Ascending aorta (tissue), 2 donors: ENCODE results near the gene TMEM233. TPM values are rescaled to one million over a fixed set of nuclear protein-coding genes. Genes with fewer than 3 reads are reported as not detected.

Source experiments
- DNase-seq, 2 donors: peaks; one replicate each; pipeline ENCODE4 v3.0.0-alpha.2; 2019; ENCODE audit warnings: low spot score in 2 of 2
- H3K27ac ChIP-seq, 2 donors: fragments of 200-600 bp; sonication (generic); one replicate each; pipeline ENCODE4 v1.5.1; 2016 to 2017; ENCODE audit warnings: mild to moderate bottlenecking in 1 of 2
- H3K27me3 ChIP-seq: fragments of 200-600 bp; sonication (generic); one replicate; pipeline ENCODE4 v1.5.1; 2017
- H3K36me3 ChIP-seq, 2 donors: fragments of 200-600 bp; sonication (generic); one replicate each; pipeline ENCODE4 v1.5.1; 2016
- H3K4me1 ChIP-seq, 2 donors: fragments of 200-600 bp; sonication (generic); one replicate each; pipeline ENCODE4 v1.5.1; 2016 to 2017; ENCODE audit warnings: mild to moderate bottlenecking in 1 of 2
- H3K4me3 ChIP-seq, 2 donors: fragments of 200-600 bp; sonication (generic); one replicate each; pipeline ENCODE4 v1.5.1; 2016 to 2017; ENCODE audit warnings: mild to moderate bottlenecking in 1 of 2
- H3K9me3 ChIP-seq, 2 donors: fragments of 200-600 bp; sonication (generic); one replicate each; pipeline ENCODE4 v1.5.1; 2016
- intact Hi-C: fragments of 100-400 bp; cut with DNase I; formaldehyde crosslinking; loops from one replicate; pipeline ENCODE4 v1.15.1; 2023
- total RNA-seq: library from RNA; depleted of rRNA; stranded (reverse); fragments of >200 nt; gene quantifications from one replicate; pipeline ENCODE4 v1.1.0, GENCODE V29; 2016
- TF ChIP-seq, protein P1 (sequence below), 3 experiments: fragments of 200-600 bp in 2 of 3; fragments of 450-650 bp in 1 of 3; sonication (generic) in 2 of 3; IDR thresholded peaks; one replicate each; pipeline ENCODE4 v1.5.1; 2016 to 2019; ENCODE audit warnings: antibody characterized with exemption in 3 of 3, mild to moderate bottlenecking in 1 of 3, moderate library complexity in 1 of 3

TMEM233 gene
- not detected for total RNA-seq

DNA sequence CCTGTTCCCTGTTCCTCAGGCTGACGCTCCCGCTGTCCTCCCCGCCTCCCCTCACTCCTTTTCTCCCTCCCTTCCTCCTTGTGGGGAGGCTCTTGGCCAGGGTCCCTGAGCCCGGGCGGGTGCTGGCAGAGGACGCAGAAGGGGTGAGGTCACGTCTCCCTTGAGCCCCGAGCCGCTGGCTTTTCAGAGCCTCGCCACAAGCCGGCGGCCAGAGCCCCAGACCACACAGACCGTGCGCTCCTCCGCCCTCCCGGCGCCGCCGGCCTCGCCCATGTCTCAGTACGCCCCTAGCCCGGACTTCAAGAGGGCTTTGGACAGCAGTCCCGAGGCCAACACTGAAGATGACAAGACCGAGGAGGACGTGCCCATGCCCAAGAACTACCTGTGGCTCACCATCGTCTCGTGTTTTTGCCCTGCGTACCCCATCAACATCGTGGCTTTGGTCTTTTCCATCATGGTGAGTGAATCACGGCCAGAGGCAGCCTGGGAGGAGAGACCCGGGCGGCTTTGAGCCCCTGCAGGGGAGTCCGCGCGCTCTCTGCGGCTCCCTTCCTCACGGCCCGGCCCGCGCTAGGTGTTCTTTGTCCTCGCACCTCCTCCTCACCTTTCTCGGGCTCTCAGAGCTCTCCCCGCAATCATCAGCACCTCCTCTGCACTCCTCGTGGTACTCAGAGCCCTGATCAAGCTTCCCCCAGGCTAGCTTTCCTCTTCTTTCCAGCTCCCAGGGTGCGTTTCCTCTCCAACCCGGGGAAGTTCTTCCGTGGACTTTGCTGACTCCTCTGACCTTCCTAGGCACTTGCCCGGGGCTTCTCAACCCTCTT is at the start of gene TMEM233:
TSS of gene TMEM233 (plus strand) at position 197 of the 821 bp plus-strand sequence. CDS start at position 272, 75 bp downstream.
- Histone ChIP-seq H3K27ac (no peak within 1 kb of the TSS), H3K9me3 (no peaks in the 10 kb centered on the region), H3K36me3 (no peaks in the 10 kb centered on the region), H3K4me1 (no peaks in the 10 kb centered on the region), H3K4me3 (peak within 1 kb of the TSS; percentile 21 to 51), H3K27me3 (no peaks in the 10 kb centered on the region)
- no peak for DNase-seq
- intact Hi-C loops = no loop called here
- TF ChIP-seq, protein P1, sequence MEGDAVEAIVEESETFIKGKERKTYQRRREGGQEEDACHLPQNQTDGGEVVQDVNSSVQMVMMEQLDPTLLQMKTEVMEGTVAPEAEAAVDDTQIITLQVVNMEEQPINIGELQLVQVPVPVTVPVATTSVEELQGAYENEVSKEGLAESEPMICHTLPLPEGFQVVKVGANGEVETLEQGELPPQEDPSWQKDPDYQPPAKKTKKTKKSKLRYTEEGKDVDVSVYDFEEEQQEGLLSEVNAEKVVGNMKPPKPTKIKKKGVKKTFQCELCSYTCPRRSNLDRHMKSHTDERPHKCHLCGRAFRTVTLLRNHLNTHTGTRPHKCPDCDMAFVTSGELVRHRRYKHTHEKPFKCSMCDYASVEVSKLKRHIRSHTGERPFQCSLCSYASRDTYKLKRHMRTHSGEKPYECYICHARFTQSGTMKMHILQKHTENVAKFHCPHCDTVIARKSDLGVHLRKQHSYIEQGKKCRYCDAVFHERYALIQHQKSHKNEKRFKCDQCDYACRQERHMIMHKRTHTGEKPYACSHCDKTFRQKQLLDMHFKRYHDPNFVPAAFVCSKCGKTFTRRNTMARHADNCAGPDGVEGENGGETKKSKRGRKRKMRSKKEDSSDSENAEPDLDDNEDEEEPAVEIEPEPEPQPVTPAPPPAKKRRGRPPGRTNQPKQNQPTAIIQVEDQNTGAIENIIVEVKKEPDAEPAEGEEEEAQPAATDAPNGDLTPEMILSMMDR (IDR thresholded peaks at IDR 0.05) = no peak

DNA sequence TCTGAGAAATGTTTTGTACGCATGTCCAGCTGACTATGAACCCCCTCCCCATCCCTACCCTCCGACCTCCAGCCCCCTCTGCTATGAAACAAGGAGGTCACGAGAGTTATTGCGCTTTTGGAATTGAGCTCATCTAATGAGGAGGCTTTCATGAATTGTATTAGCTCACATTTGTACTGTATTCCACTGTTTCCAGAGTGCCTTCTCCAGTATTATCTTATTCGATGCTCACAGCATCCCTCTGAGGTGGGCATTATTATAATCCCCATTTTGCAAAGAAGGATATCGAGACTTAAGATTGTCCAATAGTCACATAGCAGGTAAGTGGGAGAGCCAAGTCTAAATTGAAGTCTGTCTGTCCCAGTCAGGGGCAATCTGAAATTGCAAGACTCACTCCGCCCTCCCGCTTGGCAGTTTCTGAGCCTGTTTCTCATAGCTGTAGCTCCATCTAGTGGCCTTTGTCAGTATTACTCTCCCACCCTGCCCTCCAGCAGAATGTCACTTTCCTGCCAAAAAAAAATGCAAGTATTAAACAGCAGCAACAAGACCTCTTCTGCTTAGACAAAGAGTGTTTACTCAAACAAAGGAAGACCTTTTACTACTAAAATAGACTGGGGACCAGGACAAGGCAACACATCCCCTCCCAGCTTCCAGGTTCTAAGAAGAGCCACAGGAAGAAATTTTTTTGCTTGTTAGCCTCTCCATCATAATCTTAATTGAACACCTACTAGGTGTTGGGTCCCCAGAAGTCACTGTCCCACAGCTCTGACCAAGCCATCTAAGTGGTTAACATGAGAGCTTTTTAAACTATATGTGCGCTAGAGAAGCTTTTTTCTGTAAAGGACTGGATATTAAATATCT is 48.6 kb upstream of the TMEM233 start:
- Histone ChIP-seq H3K27ac (no peak overlapping the region), H3K9me3 (no peaks in the 10 kb centered on the region), H3K4me3 (no peak overlapping the region), H3K36me3 (no peaks in the 10 kb centered on the region), H3K27me3 (no peaks in the 10 kb centered on the region), H3K4me1 (no peaks in the 10 kb centered on the region)
- peak in 1 of 2 donors; percentile 65 for DNase-seq
- intact Hi-C loops = loop anchor here (10.0 kb wide), 2 partner anchors 430 to 1140 kb away; no protein-coding TSS in a partner anchor
- TF ChIP-seq, protein P1 (IDR thresholded peaks at IDR 0.05) = peak; percentile 31 to 71 (median 61)

DNA sequence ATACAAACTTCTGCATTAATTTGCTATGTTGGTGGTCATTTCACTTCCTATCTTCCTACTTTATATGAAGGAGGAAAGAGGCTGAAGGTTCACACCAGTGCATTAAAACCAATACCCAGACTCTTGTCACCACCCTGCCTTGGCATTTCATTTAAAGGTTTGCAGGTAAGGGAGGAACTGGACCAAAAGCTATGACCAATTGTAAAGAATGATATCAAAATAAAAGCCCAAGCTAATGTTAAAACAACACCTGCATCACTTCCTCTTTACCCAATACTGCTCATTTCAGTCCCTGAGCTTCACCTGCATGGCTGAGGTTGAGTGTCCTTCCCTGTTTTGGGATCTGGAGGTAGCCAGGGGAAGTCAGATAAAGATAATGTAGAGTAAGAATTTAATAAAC is 47.2 kb upstream of the TMEM233 start:
- intact Hi-C loops = loop anchor here (10.0 kb wide), 2 partner anchors 432 to 1142 kb away; no protein-coding TSS in a partner anchor
- DNase-seq = no peak
- H3K27me3 ChIP-seq = no peaks in the 10 kb centered on the region
- H3K27ac ChIP-seq = no peak overlapping the region
- TF ChIP-seq, protein P1 (IDR thresholded peaks at IDR 0.05) = no peak
- H3K9me3 ChIP-seq = no peaks in the 10 kb centered on the region
- H3K4me1 ChIP-seq = no peaks in the 10 kb centered on the region
- H3K4me3 ChIP-seq = no peak overlapping the region
- H3K36me3 ChIP-seq = no peaks in the 10 kb centered on the region

DNA sequence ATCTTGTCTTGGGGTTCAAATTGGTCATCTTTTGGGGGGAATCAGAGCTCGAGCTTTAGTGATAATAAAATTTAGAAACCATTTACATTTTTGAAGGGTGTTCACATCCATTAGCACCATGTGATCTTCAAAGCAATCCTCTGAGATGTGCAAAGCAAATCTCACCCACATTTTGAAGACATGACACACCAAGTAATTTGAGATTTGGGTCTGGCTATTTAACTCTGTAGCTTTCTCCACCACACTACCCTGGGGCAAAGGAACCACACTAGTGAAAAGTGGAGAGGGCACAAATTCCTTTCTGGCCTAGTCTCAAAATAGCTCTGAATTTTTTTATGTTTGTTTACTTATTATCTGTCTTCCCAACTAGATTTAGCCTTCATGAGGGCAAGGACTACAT is 46.6 kb upstream of the TMEM233 start:
- H3K4me1 ChIP-seq = no peaks in the 10 kb centered on the region
- no peaks in the 10 kb centered on the region for H3K9me3 ChIP-seq
- intact Hi-C loops = loop anchor here (10.0 kb wide), 2 partner anchors 432 to 1142 kb away; no protein-coding TSS in a partner anchor
- H3K4me3 ChIP-seq = no peak overlapping the region
- TF ChIP-seq, protein P1 (IDR thresholded peaks at IDR 0.05) = no peak
- H3K27me3 ChIP-seq = no peaks in the 10 kb centered on the region
- H3K27ac ChIP-seq = no peak overlapping the region
- no peak for DNase-seq
- H3K36me3 ChIP-seq = no peaks in the 10 kb centered on the region

DNA sequence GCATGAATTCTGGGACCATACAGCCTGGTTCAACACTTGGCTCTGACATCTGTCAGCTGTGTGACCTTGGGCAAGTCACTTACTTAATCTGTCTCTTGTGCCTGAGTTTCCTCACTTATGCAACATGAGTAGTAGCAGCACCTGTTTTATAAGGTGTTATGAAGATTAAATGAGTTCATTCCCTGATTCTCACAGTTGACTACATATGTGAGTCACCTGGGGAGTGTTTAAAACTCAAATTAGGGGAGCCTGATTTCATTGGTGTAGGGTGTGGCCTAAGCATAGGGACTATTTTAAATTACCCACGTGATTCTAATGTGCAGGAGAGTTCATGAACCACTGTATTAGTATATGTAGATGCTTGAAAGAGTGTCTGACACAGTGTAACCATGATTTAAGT is 36.7 kb upstream of the TMEM233 start:
- DNase-seq = no peak
- intact Hi-C loops = no loop called here
- H3K27ac ChIP-seq = no peak overlapping the region
- no peaks in the 10 kb centered on the region for H3K36me3 ChIP-seq
- TF ChIP-seq, protein P1 (IDR thresholded peaks at IDR 0.05) = no peak
- no peaks in the 10 kb centered on the region for H3K9me3 ChIP-seq
- no peaks in the 10 kb centered on the region for H3K4me1 ChIP-seq
- H3K27me3 ChIP-seq = no peaks in the 10 kb centered on the region
- no peak overlapping the region for H3K4me3 ChIP-seq
